ENCODE measurements around the gene CSGALNACT2.
"Not testable (repeated sequence)": the region's sequence is repeated elsewhere in the genome, so short reads cannot be mapped to it uniquely, and the experiment has no call there.

The CSGALNACT2 gene

DNA sequence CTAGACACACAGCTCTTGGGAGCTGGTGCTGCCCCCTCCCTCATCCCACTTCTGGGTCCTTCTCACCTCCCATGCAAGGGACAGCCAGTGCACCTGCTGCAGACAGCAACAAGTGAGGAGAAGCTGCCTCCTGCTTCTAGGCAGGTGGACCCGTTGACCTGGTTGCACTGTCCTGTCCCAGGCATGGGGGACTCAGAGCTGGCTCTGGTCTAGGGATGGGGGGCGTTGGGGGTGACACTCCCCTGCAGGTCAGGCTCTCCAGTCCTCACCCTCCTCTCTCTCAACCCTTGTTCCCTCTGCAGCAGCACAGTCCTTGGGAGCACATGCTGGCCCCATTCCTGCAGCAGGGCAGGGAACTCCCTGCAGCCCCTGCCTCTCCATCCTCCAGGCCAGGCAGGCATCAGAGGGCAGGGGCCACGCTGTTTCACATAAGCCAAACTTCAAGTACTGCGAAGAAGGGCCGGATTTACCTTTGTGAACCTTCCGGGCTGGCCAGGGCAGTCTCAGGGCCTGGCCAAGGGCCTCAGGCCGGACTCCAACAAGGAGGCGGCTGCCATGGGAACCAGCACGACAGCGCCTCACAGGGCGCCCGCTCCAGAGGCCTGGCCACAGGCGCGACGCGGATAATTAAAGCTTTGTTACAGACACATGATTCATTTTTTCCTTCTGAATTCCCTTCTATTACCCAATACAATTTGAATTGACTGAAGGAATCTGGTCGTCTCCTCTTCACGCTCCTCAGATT lies 80.1 kb downstream of the CSGALNACT2 start:
- no peak for DNase-seq

DNA sequence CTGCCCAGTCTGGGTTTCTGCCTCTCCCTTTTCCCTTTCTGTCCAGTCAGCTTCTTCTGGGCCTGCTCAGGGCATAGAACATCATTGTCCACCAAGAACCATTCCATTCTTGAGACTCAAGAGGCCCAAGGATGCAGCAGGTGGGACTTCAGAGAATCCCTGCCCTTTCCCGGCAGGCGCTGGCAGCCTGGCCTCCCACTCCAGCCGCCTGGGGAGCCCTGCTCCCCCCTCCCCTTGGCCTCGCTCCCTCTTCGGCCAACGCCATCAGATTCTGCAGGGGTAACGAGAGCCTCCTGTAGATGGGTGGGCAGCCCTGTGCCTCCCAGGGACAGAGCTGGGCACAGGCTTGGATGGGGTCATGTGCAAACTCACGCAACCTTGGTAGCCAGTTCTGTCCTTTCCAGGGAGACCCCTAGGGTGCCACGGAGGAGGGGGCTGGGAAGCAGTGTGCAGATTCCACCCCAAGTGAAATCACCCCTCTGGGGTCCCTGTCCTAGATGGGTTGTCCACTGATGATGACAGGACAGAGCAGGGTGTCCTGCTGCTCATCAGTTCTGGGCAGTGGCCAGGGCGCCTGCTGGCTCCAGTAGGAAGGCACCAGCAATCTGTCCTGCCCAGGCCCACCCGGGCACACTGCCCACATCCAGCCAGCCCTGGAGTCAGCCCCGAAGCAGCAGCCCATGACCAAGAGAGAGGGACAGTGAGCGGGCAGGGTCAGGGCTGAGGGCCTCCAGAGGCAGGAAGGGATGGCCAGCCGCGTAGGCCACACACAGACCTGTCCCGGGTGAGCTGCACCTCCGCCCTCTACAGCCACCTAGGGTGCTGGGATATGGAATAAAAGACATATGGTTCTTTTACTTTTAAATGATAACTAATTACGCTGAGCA lies 80.9 kb downstream of the CSGALNACT2 start:
- no peak for DNase-seq

GRCh38 chr10:43219848-43220247 lies 81.6 kb downstream of the CSGALNACT2 start:
- no peak for DNase-seq

- DNase-seq: not testable (repeated sequence)
Measured at GRCh38 chr10:43220251-43220650, 82.0 kb downstream of the CSGALNACT2 start.

DNA sequence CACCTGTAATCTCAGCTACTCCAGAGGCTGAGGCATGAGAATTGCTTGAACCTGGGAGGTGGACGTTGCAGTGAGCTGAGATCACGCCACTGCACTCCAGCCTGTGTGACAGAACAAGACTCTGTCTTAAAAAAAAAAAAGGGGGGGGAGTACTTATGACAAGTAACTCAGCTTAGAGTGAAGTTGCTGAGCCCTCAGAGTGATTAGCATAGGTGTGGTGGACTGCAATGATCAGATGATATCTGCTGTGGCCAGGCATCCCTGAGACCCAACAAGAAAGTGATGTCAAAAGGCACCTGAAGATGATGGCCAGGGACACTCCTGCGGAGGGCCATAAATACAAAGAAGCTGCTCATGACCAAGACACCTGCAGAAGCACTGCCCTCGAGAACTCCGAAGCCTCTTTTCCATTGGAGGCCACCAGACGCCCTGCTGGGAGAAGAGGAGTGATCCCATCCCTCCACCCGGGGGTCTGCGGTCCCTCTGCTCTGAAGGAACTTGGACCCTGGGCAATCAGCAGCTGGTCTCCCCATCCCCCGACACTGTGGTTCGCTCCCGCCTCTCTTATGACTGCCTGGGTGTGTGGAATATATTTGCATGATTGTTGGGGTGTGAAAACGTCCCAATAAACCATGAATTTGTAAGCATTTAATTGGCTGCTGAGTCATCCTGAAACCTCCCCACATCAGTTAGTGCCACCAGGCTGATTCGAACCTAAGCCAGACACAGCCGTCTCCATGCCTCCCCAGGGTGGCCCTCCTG lies 82.6 kb downstream of the CSGALNACT2 start:
- no peak for DNase-seq

- DNase-seq: no peak
Measured at GRCh38 chr10:43221419-43222209, 83.4 kb downstream of the CSGALNACT2 start.

DNA sequence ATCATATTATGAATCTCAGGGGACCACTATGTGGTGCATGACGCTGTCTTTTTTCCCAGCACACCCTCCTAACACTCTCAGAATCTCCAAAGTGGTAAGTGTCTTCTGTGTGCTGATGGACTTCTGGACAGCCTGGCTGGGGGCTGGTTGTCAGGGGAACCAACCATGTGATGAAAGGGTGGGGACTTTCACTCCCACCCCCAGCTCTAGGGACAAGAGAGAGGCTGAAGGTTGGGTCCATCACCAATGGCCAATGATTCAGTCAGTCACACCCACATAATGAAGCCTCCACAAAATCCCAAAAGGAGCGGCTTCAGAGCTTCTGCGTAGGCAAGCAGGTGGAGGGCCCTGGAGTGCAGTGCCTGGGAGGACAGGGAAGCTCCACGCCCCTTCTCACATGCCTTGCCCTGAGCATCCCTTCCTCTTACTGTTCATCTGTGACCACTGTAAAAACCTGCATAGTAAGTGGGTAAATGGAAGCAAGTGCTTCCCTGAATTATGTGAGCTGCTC lies 84.0 kb downstream of the CSGALNACT2 start:
- no peak for DNase-seq

GRCh38 chr10:43223056-43223455 lies 84.8 kb downstream of the CSGALNACT2 start:
- DNase-seq: no peak

DNA sequence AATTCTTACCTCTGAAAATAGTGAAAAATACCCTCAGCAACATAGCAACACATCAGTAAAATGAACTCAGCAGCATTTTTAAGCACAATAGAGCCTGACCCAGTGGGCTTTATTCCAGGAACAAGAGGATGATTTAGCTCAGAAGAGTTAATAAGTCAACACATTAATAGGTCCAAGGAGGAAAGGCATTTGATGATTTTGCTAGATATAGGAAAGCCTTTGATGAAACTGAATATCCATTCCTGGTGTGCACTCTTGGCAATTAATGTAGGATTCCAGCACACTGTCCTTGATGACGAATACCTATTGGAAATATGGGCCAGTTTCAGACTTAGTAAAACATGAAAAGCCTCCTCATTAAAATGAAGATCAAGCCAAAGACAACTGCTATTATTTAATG lies 86.1 kb downstream of the CSGALNACT2 start:
- no peak for DNase-seq

DNA sequence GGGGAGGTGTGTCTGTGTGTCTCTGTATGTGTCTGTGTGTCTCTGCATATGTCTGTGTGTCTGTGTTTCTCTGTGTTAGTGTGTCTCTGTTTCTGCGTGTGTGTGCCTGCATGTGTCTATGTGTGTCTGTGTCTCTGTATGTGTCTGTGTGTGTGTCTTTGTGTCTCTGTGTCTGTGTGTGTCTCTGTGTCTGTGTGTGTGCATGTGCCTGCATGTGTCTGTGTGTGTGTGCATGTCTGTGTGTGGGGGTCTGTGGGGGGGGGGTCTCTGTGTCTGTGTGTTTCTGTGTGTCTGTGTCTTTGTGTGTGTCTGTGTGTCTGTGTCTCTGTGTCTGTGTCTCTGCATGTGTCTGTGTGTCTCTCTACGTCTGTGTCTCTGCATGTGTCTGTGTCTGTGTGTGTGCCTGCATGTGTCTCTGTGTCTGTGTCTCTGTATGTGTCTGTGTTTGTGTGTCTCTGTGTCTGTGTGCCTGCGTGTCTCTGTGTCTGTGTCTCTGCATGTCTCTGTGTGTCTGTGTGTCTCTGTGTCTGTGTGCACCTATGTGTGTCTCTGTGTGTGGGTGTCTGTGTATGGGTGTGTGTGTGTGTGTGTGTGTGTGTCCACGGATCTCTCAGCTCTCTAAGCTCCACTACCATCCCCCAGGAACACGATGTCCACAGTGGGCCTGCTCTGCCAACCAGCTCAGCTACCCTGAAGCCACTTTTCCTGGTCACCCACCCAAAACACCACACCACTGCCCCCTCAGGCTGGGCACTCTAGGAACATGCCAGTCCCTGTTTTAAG lies 87.0 kb downstream of the CSGALNACT2 start:
- DNase-seq: no peak

GRCh38 chr10:43225787-43226153 lies 87.5 kb downstream of the CSGALNACT2 start:
- DNase-seq: no peak

GRCh38 chr10:43226441-43226840 lies 88.2 kb downstream of the CSGALNACT2 start:
- DNase-seq: no peak

GRCh38 chr10:43226851-43227845 lies 88.9 kb downstream of the CSGALNACT2 start:
- no peak for DNase-seq

GRCh38 chr10:43227911-43228782 lies 89.9 kb downstream of the CSGALNACT2 start:
- no peak for DNase-seq

DNA sequence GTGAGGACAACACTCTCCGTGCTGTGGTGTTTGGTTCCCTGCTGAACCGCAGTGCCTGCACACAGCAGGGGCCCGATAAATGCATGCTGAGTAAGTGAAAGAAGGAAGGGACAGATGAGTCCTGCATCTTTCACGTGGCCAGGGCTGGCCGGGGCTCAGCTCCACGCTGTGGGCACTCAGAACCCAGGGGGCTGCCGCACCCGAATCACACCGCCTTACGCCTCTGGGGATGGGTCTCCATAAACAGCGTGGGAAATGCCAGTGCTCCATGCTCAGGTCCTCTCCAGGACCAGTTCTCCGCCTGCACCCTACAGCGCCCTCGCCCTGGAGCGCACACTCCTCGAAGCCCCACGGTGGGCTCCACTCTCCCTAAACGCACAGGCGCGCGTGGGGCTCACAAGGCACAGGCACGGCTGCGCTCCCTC lies 90.5 kb downstream of the CSGALNACT2 start:
- DNase-seq: no peak

DNA sequence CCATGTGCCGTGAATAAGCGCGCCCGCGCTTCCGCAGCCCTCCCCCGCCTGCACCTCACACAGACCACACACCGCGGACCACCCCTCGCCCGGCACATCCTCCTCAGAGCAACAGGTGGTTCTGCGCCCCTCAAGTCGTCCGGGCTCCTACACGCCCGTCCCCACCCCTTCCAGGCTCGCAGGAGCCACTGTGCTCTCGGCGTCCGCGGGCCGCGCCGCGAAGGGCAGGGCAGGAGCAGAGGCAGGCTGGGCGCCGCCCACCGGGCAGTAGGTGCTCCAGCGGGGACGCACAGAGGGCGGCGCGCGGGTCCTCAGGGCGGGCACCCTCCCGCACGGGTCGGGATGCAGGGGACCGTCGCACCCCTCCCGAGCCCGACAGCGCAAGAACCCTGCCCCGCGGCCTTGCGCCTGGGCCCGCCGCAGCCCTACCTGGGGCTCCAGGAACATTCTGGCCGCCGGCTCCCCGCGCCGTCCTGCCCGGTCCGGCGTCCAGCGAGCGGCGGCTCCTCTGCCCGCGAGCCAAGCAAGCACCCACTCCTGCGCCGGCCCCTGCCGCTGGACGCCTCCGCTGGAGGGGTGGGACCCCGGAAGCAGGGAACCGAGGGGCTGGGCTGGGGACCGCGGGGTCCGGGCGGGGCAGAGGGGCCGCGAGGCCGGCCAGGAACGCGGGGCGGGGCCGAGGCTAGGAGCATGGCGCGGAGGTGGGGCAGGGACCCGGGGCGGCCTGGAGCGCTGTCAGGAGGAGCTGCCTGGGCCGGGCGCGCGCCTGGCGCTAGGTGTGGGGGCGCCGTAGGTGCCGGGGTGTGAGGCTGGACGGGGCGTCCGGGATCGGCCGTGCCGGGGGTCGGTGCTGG lies 91.2 kb downstream of the CSGALNACT2 start:
- no peak for DNase-seq

GRCh38 chr10:43230101-43230908 lies 92.1 kb downstream of the CSGALNACT2 start:
- DNase-seq: no peak

All from cortex of kidney (tissue), 1 donor.